H1 (cell line): Measurements from ENCODE around the gene PROZ. TPM values are rescaled to one million over a fixed set of nuclear protein-coding genes. Genes with fewer than 3 reads are reported as not detected.

ENCODE experiments used
- CEBPB ChIP-seq: IDR thresholded peaks from 2 replicates; pipeline ENCODE4 v1.6.1; 2012; ENCODE audit warnings: low read depth, low read length
- CHD7 ChIP-seq: fragments of 300-600 bp; sonication (generic); IDR thresholded peaks from 2 replicates; pipeline ENCODE4 v1.7.1; 2012; ENCODE audit warnings: low read length, moderate library complexity, mild to moderate bottlenecking, inconsistent platforms; ENCODE audit not compliant: insufficient replicate concordance
- CTCF ChIP-seq, 3 experiments: IDR thresholded peaks; 1 replicate in 2 of 3; 2 replicates in 1 of 3; pipeline versions ENCODE4 v1.5.1 to v1.6.1; 2011; ENCODE audit warnings: low read length in 3 of 3, mild to moderate bottlenecking in 3 of 3, inconsistent platforms in 2 of 3, low read depth in 1 of 3, moderate library complexity in 1 of 3; ENCODE audit not compliant: insufficient read depth in 1 of 3; ENCODE audit errors: control extremely low read depth in 1 of 3
- JUND ChIP-seq: IDR thresholded peaks from 2 replicates; pipeline ENCODE4 v1.6.1; 2011; ENCODE audit warnings: mild to moderate bottlenecking, improper control_type of control experiment, low read length
- POLR2AphosphoS5 ChIP-seq: IDR thresholded peaks from 2 replicates; pipeline ENCODE4 v1.6.1; 2011; ENCODE audit warnings: low read depth, low read length
- SIN3A ChIP-seq, 2 experiments: IDR thresholded peaks in 1 of 2; conservative IDR thresholded peaks in 1 of 2; 2 replicates each; pipeline ENCODE4 v1.6.1; 2011 to 2012; ENCODE audit warnings: low read length in 2 of 2, improper control_type of control experiment in 1 of 2, low read depth in 1 of 2, mild to moderate bottlenecking in 1 of 2
- TAF1 ChIP-seq: IDR thresholded peaks from 2 replicates; pipeline ENCODE4 v1.6.1; 2011; ENCODE audit warnings: mild to moderate bottlenecking, low read depth, low read length
- ZNF274 ChIP-seq: IDR thresholded peaks from 2 replicates; pipeline ENCODE4 v1.7.0; 2012; ENCODE audit warnings: low read length, borderline replicate concordance; ENCODE audit errors: extremely low read depth
- polyA plus RNA-seq, 7 experiments: library from polyadenylated mRNA; depleted of rRNA in 3 of 7; stranded (reverse) in 5 of 7; unstranded in 2 of 7; fragments of >200 nt in 5 of 7; fragments of 200-250 nt in 2 of 7; gene quantifications; 1 replicate in 5 of 7; 2 replicates in 1 of 7; 4 replicates in 1 of 7; pipeline versions ENCODE4 v1.2.1 to v1.2.3, GENCODE V29; 2011 to 2013; ENCODE audit warnings: missing spikeins in 2 of 7, mixed read lengths in 2 of 7
- total RNA-seq: library from RNA; stranded (reverse); fragmentation: NEBNext Ultra II Directional; extraction: Animal tissue kit (Norgen Biotek cat#: 25700); gene quantifications from 2 replicates; pipeline ENCODE4 v1.2.1, GENCODE V29; 2021

Gene PROZ
- total and polyA plus RNA-seq, 2 of the 8 experiments (the other 6 are each of a cell fraction or from before 2014, with no cell fraction given) = not detected

GRCh38 chr13:113121928-113122471, 36.4 kb upstream of the PROZ start (continued):
- TF ChIP-seq CHD7 (no peak), TAF1 (no peak), SIN3A (conservative IDR thresholded peaks at IDR 0.05 in 1 of 2, IDR thresholded peaks at IDR 0.05 in 1 of 2; ENCODE audit: low read depth in 1 of 2, low read length in 2 of 2) (no peak), JUND (no peak), CTCF (IDR thresholded peaks at IDR 0.05; ENCODE audit: control extremely low read depth in 1 of 3, insufficient read depth in 1 of 3, low read depth in 1 of 3, low read length in 3 of 3) (no peak), ZNF274 (no peak), POLR2AphosphoS5 (no peak), CEBPB (no peak)
